HG03432 (cell line): ENCODE data around the gene RALGAPA2.
A peak's percentile ranks its signal among the peaks of the same experiment; 100 is the strongest.

Source experiments
- ATAC-seq: cut with Tn5 transposase; IDR thresholded peaks from one replicate; pipeline ENCODE4 v1.9.1; 2021; ENCODE audit warnings: mild to moderate bottlenecking, moderate library complexity; ENCODE audit not compliant: unreplicated experiment

Gene RALGAPA2

DNA sequence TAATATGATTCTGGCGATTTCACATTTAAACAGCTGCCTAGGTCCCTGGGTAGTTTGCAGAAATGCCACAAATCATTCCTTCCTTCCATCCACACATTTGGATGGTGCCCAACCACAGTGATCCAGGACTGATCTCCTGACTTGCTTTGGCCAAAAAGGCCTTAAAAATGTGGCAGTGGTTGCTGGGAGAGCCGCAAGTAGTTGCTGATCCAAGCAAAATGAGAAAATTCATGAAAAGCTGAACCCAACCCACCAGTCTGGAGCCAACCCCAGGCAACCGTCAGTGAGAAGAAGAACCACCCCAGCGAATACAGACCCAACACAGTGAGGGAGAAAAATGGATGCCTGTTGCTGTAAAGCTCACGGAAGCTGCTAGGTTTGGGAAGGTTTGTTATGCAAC is 25.1 kb downstream of the RALGAPA2 start:
- no peak for ATAC-seq

DNA sequence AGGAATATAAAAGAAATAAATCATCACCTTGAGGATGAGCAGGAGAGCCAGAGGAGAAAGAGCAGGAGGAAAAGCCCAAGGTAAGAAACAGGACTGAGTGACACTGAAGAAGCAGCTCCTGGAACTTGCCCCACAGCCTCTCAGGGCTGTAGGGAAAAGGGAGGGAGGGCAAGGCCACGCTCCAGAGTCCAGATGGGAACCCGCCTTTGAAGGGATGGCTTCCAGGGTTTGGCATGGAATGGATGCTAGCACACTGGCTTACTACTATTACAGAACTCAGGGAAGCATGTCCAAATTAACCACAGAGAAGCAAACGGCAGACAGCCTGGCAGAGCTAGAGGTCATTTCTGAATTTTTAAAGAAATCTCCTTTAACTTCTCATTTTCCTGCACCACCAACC is 26.8 kb downstream of the RALGAPA2 start:
- no peak for ATAC-seq

GRCh38 chr20:20683481-20684321 is 28.7 kb downstream of the RALGAPA2 start:
- ATAC-seq = no peak

- ATAC-seq = no peak
Observed at GRCh38 chr20:20683020-20683419, 29.4 kb downstream of the RALGAPA2 start.

DNA sequence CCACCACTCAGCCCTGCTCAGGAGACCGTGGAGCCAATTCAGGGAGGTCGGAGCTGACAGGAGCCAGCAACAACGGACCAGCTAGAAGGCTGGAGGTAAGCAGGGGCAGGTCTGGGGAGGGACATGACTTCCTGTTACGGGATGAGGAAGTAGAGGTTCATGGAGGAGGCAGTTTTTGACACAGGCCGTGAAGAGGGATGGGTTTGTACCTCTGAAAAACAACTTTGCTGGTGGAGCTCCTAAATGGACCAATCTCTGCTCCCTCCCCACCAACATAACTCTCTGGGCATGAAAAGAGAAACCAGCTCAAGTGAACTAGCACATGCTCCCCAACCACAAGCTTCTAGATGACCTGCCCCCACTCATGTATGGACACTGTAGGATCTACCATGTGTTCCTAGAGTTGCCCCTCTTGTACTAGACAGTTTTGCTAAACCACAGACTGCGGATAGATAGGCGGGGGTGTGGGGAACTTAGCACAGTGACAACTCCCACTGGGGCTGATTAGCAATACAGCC is 31.4 kb downstream of the RALGAPA2 start:
- ATAC-seq = peak; percentile 47

DNA sequence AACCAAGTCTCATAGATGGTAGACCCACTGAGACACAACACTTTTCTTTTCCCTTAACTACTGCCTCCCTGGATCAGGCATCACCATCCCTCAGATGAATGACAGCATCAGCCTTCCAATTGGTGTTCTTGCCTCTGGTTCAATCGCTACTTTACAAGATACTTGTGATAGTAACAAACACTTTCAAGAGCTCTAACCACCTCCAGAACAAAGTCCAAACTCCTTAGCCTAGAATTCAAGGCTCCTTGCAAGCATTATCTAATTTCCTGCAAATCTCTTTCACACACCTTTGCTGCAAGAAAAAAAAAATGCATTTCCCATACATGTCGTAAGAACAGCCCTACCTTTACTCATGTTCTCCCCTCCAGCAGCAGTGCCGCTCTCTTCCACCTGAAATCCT is 33.1 kb downstream of the RALGAPA2 start:
- ATAC-seq = no peak

DNA sequence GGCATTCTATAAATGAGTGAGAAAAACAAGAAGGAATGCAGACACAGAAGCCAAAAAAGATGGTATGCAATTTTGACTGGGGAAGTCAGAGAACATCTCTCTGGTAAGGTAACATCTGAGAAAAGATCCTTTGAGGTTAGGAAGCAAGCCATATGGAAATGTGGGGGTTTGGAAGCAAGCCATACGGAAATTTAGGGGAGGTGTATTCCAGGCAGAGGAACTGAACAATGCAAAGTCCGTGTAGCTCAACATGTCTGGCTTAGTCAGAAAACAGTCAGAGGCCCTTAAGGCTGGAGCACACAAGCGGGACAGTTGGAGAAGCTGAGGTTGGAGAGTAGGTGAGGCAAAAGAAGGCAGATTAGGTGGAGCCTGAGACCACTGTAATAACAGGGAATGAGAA is 35.3 kb downstream of the RALGAPA2 start:
- ATAC-seq = no peak

- ATAC-seq = peak; percentile 98
Observed at GRCh38 chr20:20668639-20669038, 43.8 kb downstream of the RALGAPA2 start.

DNA sequence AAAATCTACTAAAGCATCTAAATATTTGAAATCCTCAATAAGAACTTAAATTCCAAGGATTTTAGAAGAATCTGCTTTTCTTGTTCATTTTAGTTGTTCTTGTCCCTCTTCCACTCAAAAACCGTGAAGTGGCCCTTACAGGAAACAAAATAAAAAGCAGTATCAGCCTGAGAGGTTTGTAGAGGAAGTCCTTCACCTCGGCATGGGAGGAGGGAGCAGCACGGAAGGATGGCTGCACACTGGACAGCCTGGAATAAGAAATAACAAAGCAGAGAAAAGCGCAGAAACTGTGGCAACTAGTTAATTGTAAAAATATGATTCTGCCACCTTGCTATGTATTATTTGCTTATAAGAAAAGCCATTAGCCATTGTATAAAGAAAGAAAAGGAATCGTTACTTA is 46.1 kb downstream of the RALGAPA2 start:
- no peak for ATAC-seq

- ATAC-seq = no peak
Observed at GRCh38 chr20:20665606-20666332, 46.7 kb downstream of the RALGAPA2 start.

DNA sequence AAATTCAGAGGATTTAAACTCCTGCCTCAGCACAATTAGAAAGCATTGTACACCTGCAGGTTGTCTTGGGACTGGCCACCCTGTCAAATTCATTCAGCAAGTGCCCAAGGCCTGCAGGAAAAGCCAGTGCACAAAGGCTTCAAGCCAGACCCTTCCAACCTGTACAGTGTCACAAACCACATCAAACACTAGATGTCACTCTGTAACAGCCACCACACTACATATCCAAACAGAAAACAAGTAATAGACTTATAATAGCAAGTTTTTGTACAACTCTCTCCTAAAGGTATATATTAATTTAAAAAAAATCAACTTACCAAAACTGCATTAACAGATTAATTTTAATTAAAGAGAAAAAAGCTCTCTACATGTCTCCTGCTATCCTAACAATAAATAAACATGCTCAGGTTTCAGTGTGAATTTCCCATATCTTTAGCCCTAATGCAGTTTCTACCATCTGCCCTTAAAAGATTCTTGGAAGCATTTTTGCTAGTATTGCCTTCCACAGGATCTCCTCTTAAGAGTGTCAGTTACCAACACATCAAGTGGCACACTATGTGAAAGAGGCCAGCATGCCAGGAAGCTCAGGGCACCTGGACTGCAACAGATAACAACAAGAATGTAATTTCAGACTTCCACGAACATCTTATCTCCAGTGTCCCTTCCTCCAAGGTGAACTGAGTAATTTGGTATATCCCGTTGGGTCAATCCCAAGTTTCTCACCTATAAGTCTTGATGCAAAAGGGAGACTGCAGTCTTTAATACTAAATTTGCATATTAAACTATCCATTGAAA is 47.5 kb downstream of the RALGAPA2 start:
- ATAC-seq = peak; percentile 61

DNA sequence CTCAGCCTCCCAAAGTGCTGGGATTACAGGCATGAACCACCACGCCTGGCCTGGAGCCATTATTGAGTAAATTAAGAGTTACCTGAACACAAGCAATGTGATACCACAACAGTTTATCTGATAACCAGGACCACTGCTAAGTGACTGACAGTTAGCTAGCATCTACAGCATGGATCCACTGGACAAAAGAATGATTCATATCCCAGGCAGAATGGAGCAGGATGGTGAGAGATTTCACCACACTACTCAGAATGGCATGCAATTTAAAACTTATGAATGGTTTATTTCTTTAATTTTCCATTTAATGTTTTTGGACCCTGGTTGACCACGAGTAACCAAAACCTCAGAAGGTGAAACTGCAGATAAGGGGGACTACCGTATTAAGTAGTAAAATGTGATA is 48.6 kb downstream of the RALGAPA2 start:
- no peak for ATAC-seq

DNA sequence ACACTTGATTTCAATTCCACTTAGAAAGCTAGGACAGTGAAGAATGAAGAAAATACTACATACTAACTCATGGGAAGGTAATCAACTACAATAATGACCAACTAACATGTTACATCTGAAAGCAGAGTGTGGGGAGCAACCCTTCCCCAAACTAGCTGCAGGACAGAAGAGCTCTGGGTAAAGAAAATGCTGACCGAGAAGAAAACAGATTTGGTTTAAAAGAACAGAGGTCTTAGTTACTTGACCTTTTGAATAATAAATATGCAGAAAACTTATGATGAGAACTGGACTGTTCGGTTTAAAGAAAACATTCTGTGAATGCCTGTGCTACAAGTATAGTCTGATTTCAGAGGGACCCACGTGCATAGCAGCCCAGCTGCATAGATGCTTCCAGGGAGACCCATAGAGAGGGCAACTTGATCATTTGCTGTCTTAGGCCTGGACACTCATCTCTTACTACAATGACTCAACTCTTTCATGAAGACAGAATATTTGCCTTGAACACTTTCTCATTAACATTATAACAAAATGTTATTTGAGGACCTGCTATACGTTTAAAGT is 53.5 kb downstream of the RALGAPA2 start:
- ATAC-seq = no peak

- no peak for ATAC-seq
Observed at GRCh38 chr20:20658123-20658522, 54.3 kb downstream of the RALGAPA2 start.

GRCh38 chr20:20657092-20657491 is 55.4 kb downstream of the RALGAPA2 start:
- no peak for ATAC-seq

GRCh38 chr20:20655883-20656282 is 56.6 kb downstream of the RALGAPA2 start:
- ATAC-seq = no peak

- ATAC-seq = no peak
Observed at GRCh38 chr20:20649945-20650344, 62.5 kb downstream of the RALGAPA2 start.

DNA sequence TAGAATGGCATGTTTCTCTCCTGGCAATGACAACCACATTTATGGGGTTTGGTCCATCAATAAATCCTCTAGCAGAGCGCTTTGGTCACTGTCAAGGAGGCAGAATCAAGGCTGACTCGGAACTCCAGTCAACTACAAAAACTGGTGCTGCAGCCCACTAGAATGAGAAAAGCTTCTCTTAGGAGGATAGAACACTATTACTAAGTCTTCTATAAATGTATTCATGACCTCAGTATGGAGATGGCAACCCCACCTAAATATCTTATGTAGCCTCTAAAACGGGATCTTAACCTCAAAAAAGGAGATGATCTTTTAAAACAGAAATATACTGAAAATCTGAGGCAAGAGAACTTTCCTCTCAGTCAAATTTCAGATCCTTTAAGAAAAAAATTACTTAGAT is 68.5 kb downstream of the RALGAPA2 start:
- no peak for ATAC-seq

GRCh38 chr20:20641783-20642182 is 70.7 kb downstream of the RALGAPA2 start:
- ATAC-seq = no peak

DNA sequence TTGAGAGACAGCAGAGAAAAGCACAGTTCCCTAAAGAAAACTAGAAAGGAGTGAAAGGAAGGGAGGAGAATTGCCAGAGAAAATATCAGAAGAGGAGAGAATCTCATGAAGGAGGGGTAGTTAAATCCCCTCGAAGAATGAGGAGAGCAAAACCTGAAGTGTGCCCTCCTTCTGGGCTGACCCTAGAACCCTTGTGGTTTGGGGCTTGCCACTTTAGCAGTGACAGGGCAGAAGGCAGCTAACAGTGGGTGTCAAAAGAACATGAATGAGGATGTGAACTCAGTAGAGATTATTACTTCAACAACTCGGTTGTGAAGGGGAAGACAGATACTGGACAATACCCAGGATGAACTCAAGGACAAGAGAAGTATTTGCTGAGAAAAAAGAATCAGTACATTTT is 73.6 kb downstream of the RALGAPA2 start:
- no peak for ATAC-seq
